ENCODE results near the gene CSAG1.
"Not testable (repeated sequence)": the region's sequence is repeated elsewhere in the genome, so short reads cannot be mapped to it uniquely, and the experiment has no call there.

CSAG1 gene, protein sequence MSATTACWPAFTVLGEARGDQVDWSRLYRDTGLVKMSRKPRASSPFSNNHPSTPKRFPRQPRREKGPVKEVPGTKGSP

DNA sequence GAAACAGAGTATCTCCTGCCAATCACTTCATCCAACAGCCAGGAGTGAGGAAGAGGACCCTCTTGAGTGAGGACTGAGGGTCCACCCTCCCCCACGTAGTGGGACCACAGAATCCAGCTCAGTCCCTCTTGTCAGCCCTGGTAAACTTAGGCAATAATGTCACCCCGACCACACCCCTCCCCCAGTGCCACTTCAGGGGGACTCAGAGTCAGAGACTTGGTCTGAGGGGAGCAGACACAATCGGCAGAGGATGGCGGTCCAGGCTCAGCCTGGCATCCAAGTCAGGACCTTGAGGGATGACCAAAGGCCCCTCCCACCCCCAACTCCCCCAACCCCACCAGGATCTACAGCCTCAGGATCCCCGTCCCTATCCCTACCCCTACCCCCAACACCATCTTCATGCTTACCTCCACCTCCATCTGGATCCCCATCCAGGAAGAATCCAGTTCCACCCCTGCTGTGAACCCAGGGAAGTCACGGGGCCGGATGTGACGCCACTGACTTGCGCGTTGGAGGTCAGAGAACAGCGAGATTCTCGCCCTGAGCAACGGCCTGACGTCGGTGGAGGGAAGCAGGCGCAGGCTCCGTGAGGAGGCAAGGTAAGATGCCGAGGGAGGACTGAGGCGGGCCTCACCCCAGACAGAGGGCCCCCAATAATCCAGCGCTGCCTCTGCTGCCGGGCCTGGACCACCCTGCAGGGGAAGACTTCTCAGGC, at the start of gene CSAG1, which contains the start of gene MAGEA12:
TSS of gene CSAG1 (minus strand) at position 461 of the 715 bp plus-strand sequence. CDS start 1,261 bp downstream, outside the sequence.
TSS of gene MAGEA12 (plus strand) at position 497 of the 715 bp plus-strand sequence. CDS start 2,405 bp downstream, outside the sequence.
- Mint-ChIP-seq H3K4me3 (no peak within 1 kb of the TSS), H3K27ac (no peak within 1 kb of the TSS), H3K27me3 (peaks cover 2% of the 10 kb centered on the region)

DNA sequence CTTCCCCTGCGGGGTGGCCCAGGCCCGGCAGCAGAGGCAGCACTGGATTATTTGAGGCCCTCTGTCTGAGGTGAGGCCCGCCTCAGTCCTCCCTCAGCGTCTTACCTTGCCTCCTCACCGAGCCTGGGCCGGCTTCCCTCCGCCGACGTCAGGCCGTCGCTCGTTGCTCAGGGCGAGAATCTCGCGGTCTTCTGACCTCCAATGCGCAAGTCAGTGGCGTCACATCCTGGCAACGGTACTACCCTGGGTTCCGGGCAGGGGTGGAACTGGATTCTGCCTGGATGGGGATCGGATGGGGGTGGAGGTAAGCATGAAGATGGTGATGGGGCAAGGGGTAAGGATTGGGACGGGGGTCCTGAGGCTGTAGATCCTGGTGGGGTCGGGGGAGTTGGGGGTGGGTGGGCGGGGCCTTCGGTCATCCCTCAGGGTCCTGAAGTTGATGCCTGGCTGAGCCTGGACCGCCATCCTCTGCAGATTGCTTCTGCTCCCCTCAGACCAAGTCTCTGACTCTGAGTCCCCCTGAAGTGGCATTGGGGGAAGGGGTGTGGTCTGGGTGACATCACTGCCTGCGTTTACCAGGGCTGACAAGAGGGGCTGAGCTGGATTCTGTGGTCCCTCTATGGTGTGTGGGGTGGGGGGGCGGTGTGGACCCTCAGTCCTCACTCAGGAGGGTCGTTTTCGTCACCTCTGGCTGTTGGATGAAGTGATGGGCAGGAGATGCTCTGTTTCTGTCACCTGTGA, 36.2 kb upstream of the CSAG1 start, which contains the start of gene MAGEA6:
TSS of gene MAGEA6 (minus strand) at position 141 of the 741 bp plus-strand sequence. CDS start 2,039 bp downstream, outside the sequence.
- H3K27me3 Mint-ChIP-seq; H3K36me3 Mint-ChIP-seq (ENCODE audit: low read depth); H3K4me3 Mint-ChIP-seq; intact Hi-C loops (cut with micrococcal nuclease); H3K4me1 Mint-ChIP-seq (ENCODE audit: low read depth); H3K27ac Mint-ChIP-seq; H3K9me3 Mint-ChIP-seq: not testable (repeated sequence)

More for the DNA sequence above, at the start of gene CSAG1, which contains the start of gene MAGEA12:
- Mint-ChIP-seq H3K36me3 (ENCODE audit: low read depth) (no peaks in the 10 kb centered on the region), H3K4me1 (ENCODE audit: low read depth) (no peaks in the 10 kb centered on the region), H3K9me3 (no peaks in the 10 kb centered on the region)
- intact Hi-C loops (cut with micrococcal nuclease), result no loop called here

DNA sequence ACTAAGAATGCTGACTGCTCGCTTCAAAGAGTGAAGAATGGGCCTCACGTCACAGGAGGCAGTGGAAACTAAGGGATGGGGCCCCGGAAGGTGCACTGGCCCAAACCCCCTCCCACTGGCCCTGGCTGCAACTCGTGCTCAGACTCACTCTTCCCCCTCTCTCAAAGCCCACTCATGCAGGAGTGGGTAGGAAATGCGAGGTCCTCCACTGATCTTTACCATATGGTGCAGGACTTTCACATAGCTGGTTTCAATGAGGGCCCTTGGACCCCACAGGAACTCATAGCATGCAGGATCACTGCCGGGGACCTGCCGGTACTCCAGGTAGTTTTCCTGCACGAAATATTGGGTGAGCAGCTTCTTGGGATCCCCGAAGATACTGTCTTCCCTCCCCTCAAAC, 33.0 kb upstream of the CSAG1 start:
- H3K9me3 Mint-ChIP-seq; H3K36me3 Mint-ChIP-seq (ENCODE audit: low read depth); H3K4me3 Mint-ChIP-seq; H3K27me3 Mint-ChIP-seq; intact Hi-C loops (cut with micrococcal nuclease); H3K4me1 Mint-ChIP-seq (ENCODE audit: low read depth); H3K27ac Mint-ChIP-seq: not testable (repeated sequence)

DNA sequence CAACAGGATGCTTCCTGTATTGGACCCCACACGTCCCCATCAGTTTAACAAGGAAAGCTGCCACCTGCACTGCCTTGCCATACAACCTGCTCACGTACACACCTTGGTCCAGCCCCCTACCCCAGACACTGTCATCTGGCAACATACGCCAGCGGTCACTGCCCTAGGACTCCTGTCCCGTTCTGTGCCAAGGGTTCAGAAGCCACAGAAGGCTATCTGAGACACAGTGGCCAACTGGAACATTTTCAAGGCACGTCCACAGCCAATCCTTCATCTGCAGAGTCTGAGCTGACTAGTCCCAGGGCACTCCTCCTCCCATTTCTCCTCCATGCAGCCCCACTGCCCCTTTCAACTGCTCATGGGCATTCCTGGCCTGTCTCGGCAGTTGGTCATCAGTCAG, 28.1 kb upstream of the CSAG1 start:
- H3K4me3 Mint-ChIP-seq; H3K27me3 Mint-ChIP-seq; intact Hi-C loops (cut with micrococcal nuclease); H3K27ac Mint-ChIP-seq; H3K36me3 Mint-ChIP-seq (ENCODE audit: low read depth); H3K4me1 Mint-ChIP-seq (ENCODE audit: low read depth); H3K9me3 Mint-ChIP-seq: not testable (repeated sequence)

DNA sequence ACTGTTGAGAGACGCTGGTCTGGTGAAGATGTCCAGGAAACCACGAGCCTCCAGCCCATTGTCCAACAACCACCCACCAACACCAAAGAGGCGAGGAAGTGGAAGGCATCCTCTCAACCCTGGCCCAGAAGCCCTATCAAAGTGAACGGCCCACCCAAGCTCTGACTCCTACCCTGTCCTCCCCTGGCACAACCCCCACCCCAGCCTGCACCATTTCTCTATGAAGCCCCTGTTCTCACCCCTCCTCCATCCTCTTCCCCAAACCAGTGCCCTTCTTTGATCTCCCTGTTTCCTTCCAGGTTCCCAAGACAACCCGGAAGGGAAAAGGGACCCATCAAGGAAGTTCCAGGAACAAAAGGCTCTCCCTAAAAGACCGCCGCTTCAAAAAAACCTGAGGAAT, 26.0 kb upstream of the CSAG1 start:
- H3K4me3 Mint-ChIP-seq; H3K4me1 Mint-ChIP-seq (ENCODE audit: low read depth); intact Hi-C loops (cut with micrococcal nuclease); H3K27ac Mint-ChIP-seq; H3K36me3 Mint-ChIP-seq (ENCODE audit: low read depth); H3K9me3 Mint-ChIP-seq; H3K27me3 Mint-ChIP-seq: not testable (repeated sequence)

DNA sequence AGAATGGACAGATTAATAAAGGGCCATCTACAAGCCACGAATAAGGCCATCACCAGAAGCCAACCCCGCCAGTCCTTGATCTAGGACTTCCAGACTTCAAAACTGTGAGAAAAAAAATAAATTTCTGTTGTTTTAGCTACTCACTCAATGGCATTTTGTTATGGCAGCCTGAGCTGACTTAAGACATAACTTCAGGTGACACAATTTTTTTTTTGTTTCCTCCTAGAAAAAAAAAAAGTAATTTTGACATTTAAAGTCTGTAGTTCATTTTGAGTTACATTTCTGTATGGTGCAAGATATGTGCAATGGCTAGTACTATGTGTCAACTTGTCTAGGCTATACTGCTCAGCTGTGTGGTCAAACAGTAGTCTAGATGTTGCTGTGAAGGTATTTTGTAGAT, 25.4 kb upstream of the CSAG1 start, which contains the start of gene CSAG3:
TSS of gene CSAG3 (plus strand) at position 301 of the 400 bp plus-strand sequence.
- H3K36me3 Mint-ChIP-seq (ENCODE audit: low read depth); H3K4me3 Mint-ChIP-seq; H3K9me3 Mint-ChIP-seq; H3K4me1 Mint-ChIP-seq (ENCODE audit: low read depth); H3K27ac Mint-ChIP-seq; intact Hi-C loops (cut with micrococcal nuclease); H3K27me3 Mint-ChIP-seq: not testable (repeated sequence)

DNA sequence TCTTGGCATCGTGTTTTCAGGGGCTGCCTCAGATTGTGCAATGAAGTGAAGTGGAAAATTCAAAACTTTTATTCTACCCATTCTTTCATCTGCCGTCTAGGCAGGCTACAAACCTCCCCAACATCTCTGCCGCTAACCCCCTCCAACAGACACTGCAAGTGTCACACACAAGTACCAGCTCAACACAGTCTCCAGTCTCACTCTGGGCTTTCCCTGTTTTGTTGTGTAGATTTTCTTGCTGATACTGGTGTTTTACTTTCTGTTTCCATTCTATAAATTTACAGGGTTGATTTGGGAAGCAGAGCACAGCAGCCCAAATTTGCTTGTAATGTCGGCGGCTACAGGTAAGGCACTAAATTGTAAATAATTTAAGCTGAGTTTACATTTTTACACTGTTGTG, 21.4 kb upstream of the CSAG1 start:
- H3K9me3 Mint-ChIP-seq; H3K4me1 Mint-ChIP-seq (ENCODE audit: low read depth); intact Hi-C loops (cut with micrococcal nuclease); H3K27me3 Mint-ChIP-seq; H3K4me3 Mint-ChIP-seq; H3K27ac Mint-ChIP-seq; H3K36me3 Mint-ChIP-seq (ENCODE audit: low read depth): not testable (repeated sequence)

DNA sequence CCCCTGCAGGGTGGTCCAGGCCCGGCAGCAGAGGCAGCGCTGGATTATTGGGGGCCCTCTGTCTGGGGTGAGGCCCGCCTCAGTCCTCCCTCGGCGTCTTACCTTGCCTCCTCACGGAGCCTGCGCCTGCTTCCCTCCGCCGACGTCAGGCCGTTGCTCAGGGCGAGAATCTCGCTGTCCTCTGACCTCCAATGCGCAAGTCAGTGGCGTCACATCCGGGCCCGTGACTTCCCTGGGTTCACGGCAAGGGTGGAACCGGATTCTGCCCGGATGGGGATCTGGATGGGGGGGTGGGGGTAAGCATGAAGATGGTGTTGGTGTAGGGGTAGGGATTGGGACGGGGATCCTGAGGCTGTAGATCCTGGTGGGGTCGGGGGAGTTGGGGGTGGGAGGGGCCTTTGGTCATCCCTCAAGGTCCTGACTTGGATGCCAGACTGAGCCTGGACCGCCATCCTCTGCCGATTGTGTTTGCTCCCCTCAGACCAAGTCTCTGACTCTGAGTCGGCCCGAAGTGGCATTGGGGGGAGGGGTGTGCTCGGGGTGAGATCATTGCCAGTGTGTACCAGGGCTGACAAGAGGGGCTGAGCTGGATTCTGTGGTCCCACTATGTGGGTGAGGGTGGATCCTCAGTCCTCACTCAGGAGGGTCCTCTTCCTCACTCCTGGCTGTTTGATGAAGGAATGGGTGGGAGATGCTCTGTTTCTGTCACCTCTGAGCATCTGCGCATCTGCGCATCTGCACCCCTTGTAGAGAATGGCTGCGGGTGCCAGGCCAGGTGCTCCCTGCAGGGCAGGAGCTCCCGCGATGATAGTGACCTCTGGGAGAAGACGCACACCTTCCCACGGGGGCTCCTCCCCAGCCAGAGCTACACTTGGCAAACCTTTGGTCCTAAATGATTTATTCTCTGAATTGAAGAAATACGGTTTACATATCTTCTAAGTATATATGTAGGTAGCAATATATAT, 20.4 kb upstream of the CSAG1 start, which contains the start of gene MAGEA2:
TSS of gene MAGEA2 (minus strand) at position 157 of the 965 bp plus-strand sequence. CDS start 2,479 bp downstream, outside the sequence.
- H3K27me3 Mint-ChIP-seq; intact Hi-C loops (cut with micrococcal nuclease); H3K4me1 Mint-ChIP-seq (ENCODE audit: low read depth); H3K27ac Mint-ChIP-seq; H3K4me3 Mint-ChIP-seq; H3K36me3 Mint-ChIP-seq (ENCODE audit: low read depth); H3K9me3 Mint-ChIP-seq: not testable (repeated sequence)

DNA sequence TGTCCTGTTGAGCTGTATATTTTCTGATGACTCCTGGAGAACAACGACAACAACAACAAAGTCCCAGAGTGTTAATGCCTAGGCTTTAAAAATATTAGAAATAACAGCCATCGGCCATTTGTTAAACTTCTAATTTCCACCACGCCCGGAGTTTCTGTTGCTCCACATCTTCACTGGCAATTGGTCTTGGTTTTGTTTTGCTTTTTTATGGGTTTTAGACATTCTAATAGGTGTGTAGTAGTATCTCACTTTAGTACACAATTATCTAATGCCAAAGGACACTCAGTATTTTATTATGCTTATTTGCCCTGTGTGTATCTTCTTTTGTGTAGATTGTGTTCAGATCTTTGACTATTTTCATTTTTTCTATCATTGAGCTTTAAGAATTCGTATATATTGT, 5.0 kb upstream of the CSAG1 start:
- H3K36me3 Mint-ChIP-seq (ENCODE audit: low read depth), result no peaks in the 10 kb centered on the region
- H3K27ac Mint-ChIP-seq, result no peak overlapping the region
- no peaks in the 10 kb centered on the region for H3K9me3 Mint-ChIP-seq
- no peak overlapping the region for H3K4me3 Mint-ChIP-seq
- no peaks in the 10 kb centered on the region for H3K4me1 Mint-ChIP-seq (ENCODE audit: low read depth)
- H3K27me3 Mint-ChIP-seq, result peaks cover 2% of the 10 kb centered on the region
- intact Hi-C loops (cut with micrococcal nuclease), result no loop called here

DNA sequence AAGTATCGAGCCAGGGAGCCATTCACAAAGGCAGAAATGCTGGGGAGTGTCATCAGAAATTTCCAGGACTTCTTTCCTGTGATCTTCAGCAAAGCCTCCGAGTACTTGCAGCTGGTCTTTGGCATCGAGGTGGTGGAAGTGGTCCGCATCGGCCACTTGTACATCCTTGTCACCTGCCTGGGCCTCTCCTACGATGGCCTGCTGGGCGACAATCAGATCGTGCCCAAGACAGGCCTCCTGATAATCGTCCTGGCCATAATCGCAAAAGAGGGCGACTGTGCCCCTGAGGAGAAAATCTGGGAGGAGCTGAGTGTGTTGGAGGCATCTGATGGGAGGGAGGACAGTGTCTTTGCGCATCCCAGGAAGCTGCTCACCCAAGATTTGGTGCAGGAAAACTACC, 3.0 kb upstream of the CSAG1 start:
- H3K27me3 Mint-ChIP-seq; H3K27ac Mint-ChIP-seq; H3K36me3 Mint-ChIP-seq (ENCODE audit: low read depth); H3K9me3 Mint-ChIP-seq; H3K4me3 Mint-ChIP-seq; H3K4me1 Mint-ChIP-seq (ENCODE audit: low read depth); intact Hi-C loops (cut with micrococcal nuclease): not testable (repeated sequence)

DNA sequence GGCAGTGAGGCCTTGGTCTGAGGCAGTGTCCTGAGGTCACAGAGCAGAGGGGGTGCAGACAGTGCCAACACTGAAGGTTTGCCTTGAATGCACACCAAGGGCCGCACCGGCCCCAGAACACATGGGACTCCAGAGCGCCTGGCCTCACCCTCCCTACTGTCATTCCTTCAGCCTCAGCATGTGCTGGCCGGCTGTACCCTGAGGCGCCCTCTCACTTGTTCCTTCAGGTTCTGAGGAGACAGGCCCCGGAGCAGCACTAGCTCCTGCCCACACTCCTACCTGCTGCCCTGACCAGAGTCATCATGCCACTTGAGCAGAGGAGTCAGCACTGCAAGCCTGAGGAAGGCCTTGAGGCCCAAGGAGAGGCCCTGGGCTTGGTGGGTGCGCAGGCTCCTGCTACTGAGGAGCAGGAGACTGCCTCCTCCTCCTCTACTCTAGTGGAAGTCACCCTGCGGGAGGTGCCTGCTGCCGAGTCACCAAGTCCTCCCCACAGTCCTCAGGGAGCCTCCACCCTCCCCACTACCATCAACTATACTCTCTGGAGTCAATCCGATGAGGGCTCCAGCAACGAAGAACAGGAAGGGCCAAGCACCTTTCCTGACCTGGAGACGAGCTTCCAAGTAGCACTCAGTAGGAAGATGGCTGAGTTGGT, 2.5 kb upstream of the CSAG1 start:
- no peak overlapping the region for H3K27ac Mint-ChIP-seq
- no peaks in the 10 kb centered on the region for H3K36me3 Mint-ChIP-seq (ENCODE audit: low read depth)
- H3K27me3 Mint-ChIP-seq, result peaks cover 2% of the 10 kb centered on the region
- intact Hi-C loops (cut with micrococcal nuclease), result no loop called here
- no peaks in the 10 kb centered on the region for H3K4me1 Mint-ChIP-seq (ENCODE audit: low read depth)
- H3K9me3 Mint-ChIP-seq, result no peaks in the 10 kb centered on the region
- no peak overlapping the region for H3K4me3 Mint-ChIP-seq

DNA sequence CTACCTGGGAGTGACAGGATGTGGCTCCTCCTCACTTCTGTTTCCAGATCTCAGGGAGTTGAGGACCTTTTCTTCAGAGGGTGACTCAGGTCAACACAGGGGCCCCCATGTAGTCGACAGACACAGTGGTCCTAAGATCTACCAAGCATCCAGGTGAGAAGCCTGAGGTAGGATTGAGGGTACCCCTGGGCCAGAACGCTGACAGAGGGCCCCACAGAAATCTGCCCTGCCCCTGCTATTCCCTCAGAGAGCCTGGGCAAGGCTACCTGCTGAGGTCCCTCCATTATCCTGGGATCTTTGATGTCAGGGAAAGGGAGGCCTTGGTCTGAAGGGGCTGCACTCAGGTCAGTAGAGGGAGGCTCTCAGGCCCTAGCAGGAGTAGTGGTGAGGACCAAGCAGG, 1.6 kb upstream of the CSAG1 start:
- H3K36me3 Mint-ChIP-seq (ENCODE audit: low read depth), result no peaks in the 10 kb centered on the region
- peaks cover 2% of the 10 kb centered on the region for H3K27me3 Mint-ChIP-seq
- H3K9me3 Mint-ChIP-seq, result no peaks in the 10 kb centered on the region
- intact Hi-C loops (cut with micrococcal nuclease), result no loop called here
- no peak overlapping the region for H3K27ac Mint-ChIP-seq
- H3K4me3 Mint-ChIP-seq, result no peak overlapping the region
- no peaks in the 10 kb centered on the region for H3K4me1 Mint-ChIP-seq (ENCODE audit: low read depth)

DNA sequence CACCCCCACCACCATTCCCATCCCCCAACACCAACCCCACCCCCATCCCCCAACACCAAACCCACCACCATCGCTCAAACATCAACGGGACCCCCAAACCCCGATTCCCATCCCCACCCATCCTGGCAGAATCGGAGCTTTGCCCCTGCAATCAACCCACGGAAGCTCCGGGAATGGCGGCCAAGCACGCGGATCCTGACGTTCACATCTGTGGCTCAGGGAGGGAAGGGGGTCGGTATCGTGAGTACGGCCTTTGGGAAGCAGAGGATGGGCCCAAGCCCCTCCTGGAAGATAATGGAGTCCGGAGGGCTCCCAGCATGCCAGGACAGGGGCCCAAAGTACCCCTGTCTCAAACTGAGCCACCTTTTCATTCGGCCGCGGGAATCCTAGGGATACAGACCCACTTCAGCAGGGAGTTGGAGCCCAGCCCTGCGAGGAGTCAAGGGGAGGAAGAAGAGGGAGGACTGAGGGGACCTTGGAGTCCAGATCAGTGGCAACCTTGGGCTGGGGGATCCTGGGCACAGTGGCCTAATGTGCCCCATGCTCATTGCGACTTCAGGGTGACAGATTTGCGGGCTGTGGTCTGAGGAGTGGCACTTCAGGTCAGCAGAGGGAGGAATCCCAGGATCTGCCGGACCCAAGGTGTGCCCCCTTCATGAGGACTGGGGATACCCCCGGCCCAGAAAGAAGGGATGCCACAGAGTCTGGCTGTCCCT, 780 bp upstream of the CSAG1 start:
- intact Hi-C loops (cut with micrococcal nuclease); H3K27me3 Mint-ChIP-seq: not testable (repeated sequence)

More for the DNA sequence above, 780 bp upstream of the CSAG1 start:
- H3K4me3 Mint-ChIP-seq; H3K27ac Mint-ChIP-seq; H3K36me3 Mint-ChIP-seq (ENCODE audit: low read depth); H3K9me3 Mint-ChIP-seq; H3K4me1 Mint-ChIP-seq (ENCODE audit: low read depth): not testable (repeated sequence)

Data from dendritic cell treated with granulocyte-macrophage colony-stimulating factor and Interleukin-4, amounts not matched to agents 40 ng/mL and 50 ng/mL, for 4 days (primary cell).